Measurements from ENCODE around the gene UNC93B1.

- TF ChIP-seq EP300 (IDR thresholded peaks at IDR 0.05; ENCODE audit: borderline replicate concordance), result no peak
- TF ChIP-seq REST (IDR thresholded peaks at IDR 0.05; ENCODE audit: low read depth), result no peak
- no peak for TF ChIP-seq NFIC (IDR thresholded peaks at IDR 0.05)
- TF ChIP-seq TAF1 (IDR thresholded peaks at IDR 0.05; ENCODE audit: low read depth), result no peak
- TF ChIP-seq ZBTB7A (IDR thresholded peaks at IDR 0.05; ENCODE audit: low read depth), result no peak
- no peak for TF ChIP-seq RAD21 (IDR thresholded peaks at IDR 0.05; ENCODE audit: low read depth)
- TF ChIP-seq TEAD4 (IDR thresholded peaks at IDR 0.05), result no peak
- TF ChIP-seq USF1 (IDR thresholded peaks at IDR 0.05), result no peak
- no peak for TF ChIP-seq YY1 (IDR thresholded peaks at IDR 0.05; ENCODE audit: low read depth)
- TF ChIP-seq TCF12 (IDR thresholded peaks at IDR 0.05; ENCODE audit: low read depth), result no peak
- no peak for TF ChIP-seq MAX (IDR thresholded peaks at IDR 0.05)
- TF ChIP-seq FOXM1 (IDR thresholded peaks at IDR 0.05; ENCODE audit: borderline replicate concordance, low read depth), result no peak
- no peak for TF ChIP-seq CEBPB (IDR thresholded peaks at IDR 0.05)
Measured at GRCh38 chr11:68032003-68032402, 28.1 kb upstream of the UNC93B1 start.

Data from Ishikawa (cell line).